22Rv1 (cell line): ENCODE results near the gene KIFC3.

ENCODE experiments used
- ZFX ChIP-seq: fragments of 450-650 bp; IDR thresholded peaks from 2 replicates; pipeline ENCODE4 v1.6.1; 2017; ENCODE audit warnings: antibody characterized with exemption, borderline replicate concordance
- TF ChIP-seq, protein P1 (sequence below): fragments of 450-650 bp; IDR thresholded peaks from 2 replicates; pipeline ENCODE4 v1.5.1; 2017; ENCODE audit warnings: mild to moderate bottlenecking

DNA sequence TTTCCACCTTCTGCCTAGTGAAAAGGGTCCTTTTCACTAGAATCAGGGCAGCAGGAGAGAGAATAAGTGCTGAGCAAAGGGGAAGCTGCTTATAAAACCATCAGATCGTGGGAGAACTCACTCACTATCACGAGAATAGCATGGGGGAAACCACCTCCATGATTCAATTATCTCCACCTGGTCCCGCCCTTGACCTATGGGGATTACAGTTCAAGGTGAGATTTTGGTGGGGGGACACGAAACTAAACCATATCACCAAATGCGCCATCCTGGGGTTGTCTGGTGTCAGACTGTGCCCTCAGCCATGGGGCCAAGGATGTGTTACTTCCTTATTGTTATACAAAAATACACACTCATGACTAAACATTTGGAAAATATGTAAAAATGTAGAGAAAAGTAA, 77.1 kb downstream of the KIFC3 start:
- TF ChIP-seq, protein P1, sequence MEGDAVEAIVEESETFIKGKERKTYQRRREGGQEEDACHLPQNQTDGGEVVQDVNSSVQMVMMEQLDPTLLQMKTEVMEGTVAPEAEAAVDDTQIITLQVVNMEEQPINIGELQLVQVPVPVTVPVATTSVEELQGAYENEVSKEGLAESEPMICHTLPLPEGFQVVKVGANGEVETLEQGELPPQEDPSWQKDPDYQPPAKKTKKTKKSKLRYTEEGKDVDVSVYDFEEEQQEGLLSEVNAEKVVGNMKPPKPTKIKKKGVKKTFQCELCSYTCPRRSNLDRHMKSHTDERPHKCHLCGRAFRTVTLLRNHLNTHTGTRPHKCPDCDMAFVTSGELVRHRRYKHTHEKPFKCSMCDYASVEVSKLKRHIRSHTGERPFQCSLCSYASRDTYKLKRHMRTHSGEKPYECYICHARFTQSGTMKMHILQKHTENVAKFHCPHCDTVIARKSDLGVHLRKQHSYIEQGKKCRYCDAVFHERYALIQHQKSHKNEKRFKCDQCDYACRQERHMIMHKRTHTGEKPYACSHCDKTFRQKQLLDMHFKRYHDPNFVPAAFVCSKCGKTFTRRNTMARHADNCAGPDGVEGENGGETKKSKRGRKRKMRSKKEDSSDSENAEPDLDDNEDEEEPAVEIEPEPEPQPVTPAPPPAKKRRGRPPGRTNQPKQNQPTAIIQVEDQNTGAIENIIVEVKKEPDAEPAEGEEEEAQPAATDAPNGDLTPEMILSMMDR: no peak
- no peak for TF ChIP-seq ZFX
